Fibroblast of lung (primary cell): Measurements from ENCODE around the gene BTG4.

Source experiments
- CTCF ChIP-seq, 2 donors: IDR thresholded peaks in 1 of 2; conservative IDR thresholded peaks in 1 of 2; 1 replicate in 1 of 2; 2 replicates in 1 of 2; pipeline ENCODE4 v1.5.1; 2011 to 2012; ENCODE audit warnings: low read length in 2 of 2, control low read depth in 1 of 2, inconsistent platforms in 1 of 2, low read depth in 1 of 2, mild to moderate bottlenecking in 1 of 2
- EZH2 ChIP-seq: IDR thresholded peaks from 2 replicates; pipeline ENCODE4 v1.5.1; 2012; ENCODE audit warnings: low read length, control low read depth, mild to moderate bottlenecking; ENCODE audit errors: missing control alignments

GRCh38 chr11:111549196-111549868, 37.1 kb upstream of the BTG4 start:
- TF ChIP-seq CTCF (conservative IDR thresholded peaks at IDR 0.05 in 1 of 2, IDR thresholded peaks at IDR 0.05 in 1 of 2; ENCODE audit: low read depth in 1 of 2, low read length in 2 of 2) (no peak), EZH2 (no peak)
